Activated CD4-positive, alpha-beta T cell treated with anti-CD3 and anti-CD28 coated beads, Interleukin-2, Interleukin-6, amounts not matched to agents 100 ng/mL and 50 ng/mL, durations not matched to agents 16 hours and 8 hours (primary cell): Measurements from ENCODE around the gene PPP1R14D.
A peak's percentile ranks its signal among the peaks of the same experiment; 100 is the strongest.

Source experiments
- DNase-seq: peaks from one replicate; pipeline ENCODE4 v3.0.0-alpha.2; 2020

The PPP1R14D gene

DNA sequence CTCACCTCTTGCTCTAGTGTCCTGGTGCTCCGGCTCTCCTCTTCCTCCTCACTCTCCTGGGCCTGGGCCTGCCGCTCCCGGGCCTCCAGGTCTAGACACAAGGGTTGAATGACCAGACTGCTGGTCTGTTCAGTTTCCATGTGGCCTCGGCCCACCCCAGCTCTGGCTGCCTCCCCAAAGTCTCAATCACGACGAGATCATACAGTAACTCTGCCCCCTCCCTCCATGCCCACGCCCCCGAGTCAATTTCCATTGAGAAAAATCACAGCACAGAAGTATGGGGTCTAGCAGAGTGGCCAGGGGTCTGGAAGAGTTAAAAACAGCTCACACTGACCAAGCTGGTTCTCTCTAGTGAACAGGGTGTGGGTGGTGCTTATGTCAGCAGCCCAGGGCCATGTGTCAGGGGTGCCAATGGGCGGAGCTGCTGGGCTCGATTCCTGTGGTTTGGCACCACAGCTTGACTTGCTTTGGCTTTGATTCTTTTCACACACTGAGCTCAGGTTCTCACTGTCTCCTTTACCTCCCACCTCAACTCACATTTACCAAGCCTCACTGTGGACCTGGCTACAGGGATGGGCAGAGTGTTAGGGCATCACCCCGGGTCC lies 51.9 kb downstream of the PPP1R14D start:
- peak; percentile 65 for DNase-seq

- DNase-seq = no peak
Observed at GRCh38 chr15:40775740-40776536, 52.6 kb downstream of the PPP1R14D start.

DNA sequence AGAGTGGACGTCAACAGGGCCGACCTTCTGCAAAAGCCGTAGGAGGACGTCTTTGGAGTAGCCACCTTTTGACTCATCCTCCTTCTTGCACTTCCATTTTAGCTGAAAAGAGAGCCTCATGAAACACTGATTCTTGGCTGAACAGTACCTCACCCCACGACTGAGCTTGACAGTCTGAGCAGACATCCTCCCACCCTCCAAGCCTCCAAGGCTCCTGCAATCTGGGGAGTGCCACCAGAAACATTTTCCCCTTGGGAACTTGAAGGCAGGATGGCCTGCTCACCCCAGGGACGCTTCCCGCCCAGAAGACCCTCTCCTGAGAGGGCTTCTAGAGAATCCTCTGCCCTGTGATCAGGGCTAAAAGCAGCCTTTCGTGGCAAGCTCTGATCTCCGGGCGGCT lies 53.5 kb downstream of the PPP1R14D start:
- no peak for DNase-seq

DNA sequence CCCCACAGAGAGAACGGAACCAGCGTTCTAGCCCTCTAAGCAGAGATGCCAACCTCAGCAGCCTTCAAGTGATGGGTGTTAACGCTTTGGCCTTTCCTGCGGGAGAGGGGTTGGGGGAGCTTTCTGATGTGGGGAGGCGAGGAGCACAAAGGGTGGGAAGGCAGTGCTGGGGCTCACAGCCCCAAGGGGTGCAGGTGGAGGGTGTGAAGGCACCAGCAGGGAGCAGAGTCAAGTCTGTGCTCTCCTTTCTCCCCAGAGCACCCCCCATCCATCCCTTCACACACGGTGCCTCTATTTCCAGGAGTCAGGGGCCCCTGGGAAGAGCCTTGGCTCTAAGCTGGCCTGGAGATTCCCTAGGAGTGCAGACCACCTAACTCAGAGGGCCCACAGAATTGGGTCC lies 54.6 kb downstream of the PPP1R14D start:
- no peak for DNase-seq

GRCh38 chr15:40773496-40773895 lies 55.0 kb downstream of the PPP1R14D start:
- no peak for DNase-seq

DNA sequence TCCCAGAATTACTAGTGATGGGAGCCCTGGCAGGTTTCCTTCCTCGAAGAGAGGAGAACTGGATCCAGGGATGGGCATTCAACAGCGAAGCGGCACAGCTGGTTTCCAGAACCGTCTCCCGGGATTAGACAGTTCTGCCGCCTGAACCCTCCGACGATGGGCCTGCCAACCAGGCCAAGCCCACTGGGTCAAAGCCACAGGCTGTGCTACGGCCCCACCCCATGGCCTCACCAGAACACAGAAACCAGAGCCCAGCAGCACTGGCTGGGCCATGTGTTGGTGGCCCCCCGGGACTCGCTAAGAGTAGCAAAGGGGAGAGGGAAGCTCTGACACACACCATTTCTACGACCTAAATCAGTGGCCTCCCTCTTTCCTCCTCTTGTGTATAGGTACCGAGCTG lies 56.5 kb downstream of the PPP1R14D start:
- DNase-seq = no peak

DNA sequence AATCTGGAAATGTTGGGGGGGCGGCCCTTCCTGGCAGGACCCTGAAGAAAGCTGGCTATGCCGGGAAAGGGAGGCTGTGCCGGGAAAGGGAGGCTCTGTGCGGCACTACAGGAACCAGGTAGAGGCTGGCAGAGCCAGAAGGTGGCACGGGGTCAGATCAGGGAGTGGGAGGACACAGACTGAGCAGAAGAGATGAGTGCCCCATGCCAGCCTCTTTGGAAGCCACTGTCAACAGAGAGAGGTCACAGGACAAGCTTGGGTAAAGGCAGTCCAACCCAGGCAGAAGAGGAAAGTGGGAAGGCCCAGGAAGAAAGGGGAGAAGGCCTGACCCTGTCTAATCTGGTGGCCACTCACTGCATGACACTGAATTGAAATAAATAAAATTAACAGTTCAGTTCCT lies 57.3 kb downstream of the PPP1R14D start:
- DNase-seq = no peak

DNA sequence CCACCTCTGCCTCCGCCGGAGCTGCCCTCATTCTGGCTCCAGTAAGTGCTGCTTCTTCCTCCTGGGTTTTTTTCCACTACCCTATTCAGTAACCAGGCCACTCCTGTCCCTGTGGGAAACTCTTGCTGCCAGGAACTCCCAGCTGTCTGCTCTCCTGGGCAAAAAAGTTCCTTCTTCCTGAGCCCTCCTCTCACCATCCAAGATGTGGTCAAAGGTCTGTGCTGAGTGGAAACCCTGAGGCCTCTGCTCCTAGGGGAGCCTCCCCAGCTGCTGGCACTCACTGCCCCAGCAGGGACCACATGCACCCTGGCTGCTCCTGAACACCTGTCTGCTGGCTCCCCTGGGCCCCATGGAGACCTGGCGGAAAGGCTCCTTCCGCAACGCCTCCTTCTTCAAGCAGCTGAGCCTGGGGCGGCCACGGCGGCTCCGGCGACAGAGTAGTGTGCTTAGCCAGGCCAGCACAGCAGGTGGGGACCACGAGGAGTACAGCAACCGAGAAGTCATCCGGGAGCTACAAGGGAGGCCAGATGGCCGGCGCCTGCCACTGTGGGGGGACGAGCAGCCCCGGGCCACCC lies 58.3 kb downstream of the PPP1R14D start:
- no peak for DNase-seq

DNA sequence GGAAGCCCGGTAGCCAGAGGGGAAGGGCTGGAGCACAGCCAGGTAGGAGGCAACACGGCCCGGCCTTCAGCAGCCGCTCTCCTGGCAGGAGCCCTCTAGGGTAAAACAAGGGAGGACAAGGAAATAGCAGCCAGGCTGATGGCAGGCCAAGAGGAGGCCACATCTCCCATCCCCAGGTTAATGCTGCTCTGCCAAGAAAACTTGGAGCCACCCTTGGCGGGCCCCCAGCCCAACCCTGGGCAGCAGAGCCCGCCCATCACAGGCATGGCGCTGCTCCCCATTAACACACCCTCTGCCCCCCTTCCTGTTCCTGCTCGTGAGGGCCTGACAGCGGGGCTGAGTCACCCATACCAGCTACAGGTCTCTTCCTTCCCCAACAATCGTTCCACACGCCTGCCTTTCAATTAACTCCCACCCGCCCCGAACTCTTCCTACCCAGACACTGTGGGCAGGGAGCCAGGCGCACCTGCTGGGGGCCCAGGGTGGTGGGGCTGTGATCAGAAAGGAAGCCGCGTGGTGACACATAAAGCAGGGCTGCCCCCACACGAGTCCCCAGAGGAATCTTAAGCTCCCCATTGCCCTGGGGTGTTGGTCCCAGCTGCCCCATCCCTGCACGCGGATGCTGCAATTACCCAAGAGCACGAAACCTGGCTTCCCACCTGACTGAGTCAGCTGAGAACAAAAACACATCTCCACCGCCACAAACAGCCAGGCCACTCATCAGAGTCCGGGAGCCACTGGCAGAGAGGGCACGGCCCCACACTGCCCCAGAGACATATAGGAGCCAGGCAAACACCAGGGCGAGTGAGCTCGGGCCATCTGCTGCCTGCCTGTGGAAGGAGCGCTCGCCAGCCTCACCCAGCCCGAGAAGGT lies 59.0 kb downstream of the PPP1R14D start, which contains the start of gene C15orf62:
TSS of gene C15orf62 (plus strand) at position 707 of the 873 bp plus-strand sequence. CDS start 516 bp downstream, outside the sequence.
- DNase-seq = peak; percentile 32

DNA sequence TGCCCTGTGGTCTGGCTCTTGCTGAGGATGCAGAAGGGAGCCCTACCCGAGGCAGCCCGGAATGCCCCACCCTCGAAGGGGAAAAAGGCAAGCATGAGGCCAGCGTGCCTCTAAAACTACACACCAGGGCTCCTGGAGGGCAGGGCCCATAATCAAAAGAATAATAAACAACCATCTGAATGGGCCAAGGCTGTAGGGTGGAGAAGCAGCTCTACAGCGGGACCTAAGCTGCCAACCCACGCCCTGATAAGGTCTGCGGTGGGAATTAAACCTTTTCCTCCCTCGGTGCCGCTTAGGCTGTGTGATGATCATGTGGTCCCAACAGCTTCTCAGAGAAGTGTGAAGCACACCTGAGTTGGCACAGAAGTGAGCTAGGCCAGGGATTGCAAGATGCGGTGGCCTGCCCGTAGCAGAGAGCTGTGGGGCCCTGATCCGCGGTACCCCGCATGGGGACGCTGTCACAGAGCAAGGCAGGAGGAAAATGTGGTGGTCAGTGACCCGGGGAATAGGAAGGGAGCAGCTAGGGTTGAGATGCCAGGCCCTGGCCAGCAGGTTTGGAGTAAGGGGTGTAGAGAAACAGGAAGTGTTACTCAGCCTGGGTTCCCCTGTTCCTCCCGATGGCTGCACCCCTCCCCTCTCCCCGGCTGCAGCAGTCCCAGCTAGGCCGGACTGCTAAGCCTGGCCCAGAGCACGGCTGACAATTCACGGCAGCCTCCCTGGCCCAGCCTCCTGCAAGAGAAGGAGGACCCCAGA lies 59.8 kb downstream of the PPP1R14D start:
- no peak for DNase-seq

DNA sequence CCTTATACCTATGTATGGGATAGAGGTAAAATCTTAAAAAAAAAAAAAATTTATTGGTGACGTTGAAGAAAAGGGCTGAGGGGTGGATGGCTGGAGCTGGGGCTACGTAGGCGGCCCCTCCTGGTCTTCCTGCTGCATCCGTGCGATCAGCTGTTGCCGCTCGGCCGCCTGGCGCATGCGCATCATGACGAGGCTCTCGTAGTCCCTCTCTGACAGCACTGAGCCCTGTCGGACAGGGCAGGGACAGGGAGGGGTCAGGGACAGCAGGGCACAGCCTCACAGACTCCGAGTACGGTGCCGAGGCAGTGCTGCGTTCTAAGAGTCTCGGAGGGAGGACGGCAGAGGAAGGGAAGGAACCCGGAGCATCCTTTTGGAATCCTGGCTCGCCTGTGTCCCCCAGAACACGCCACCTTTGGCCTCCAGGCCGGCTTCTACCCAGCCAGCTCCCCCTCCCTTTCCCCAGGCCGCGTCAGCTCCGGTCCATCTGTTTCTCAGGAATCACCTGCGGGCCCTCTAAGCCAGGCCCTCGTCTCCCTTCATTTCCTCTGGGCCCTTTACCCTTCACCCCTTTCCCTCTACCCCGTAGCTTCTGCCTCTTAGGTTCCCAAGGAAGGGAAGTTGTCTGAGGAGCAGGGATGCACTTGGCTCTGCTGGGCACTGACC lies 60.5 kb downstream of the PPP1R14D start:
- DNase-seq = no peak

GRCh38 chr15:40766906-40767837 lies 61.3 kb downstream of the PPP1R14D start:
- no peak for DNase-seq

- no peak for DNase-seq
Observed at GRCh38 chr15:40766194-40766815, 62.2 kb downstream of the PPP1R14D start.
